ENCODE measurements around the gene TSC22D4. TPM values are rescaled to one million over a fixed set of nuclear protein-coding genes. Genes with fewer than 3 reads are reported as not detected.

Gene TSC22D4
- total RNA-seq, 1 experiment from 2014 or later: 46.5 TPM

GRCh38 chr7:100481466-100481865 is 2.5 kb upstream of the TSC22D4 start:
- in situ Hi-C loops (cut with HindIII; ENCODE audit: low pct_unique_long_range_greater_than_20kb, low sequenced_read_pairs): no loop called here
- DNase-seq (ENCODE audit: low read depth): no peak

- no peak for DNase-seq (ENCODE audit: low read depth)
- in situ Hi-C loops (cut with HindIII; ENCODE audit: low pct_unique_long_range_greater_than_20kb, low sequenced_read_pairs): no loop called here
Measured at GRCh38 chr7:100477871-100478267, 1.1 kb downstream of the TSC22D4 start.

- DNase-seq (ENCODE audit: low read depth): no peak
- in situ Hi-C loops (cut with HindIII; ENCODE audit: low pct_unique_long_range_greater_than_20kb, low sequenced_read_pairs): no loop called here
Measured at GRCh38 chr7:100476903-100477870, 1.8 kb downstream of the TSC22D4 start.

- in situ Hi-C loops (cut with HindIII; ENCODE audit: low pct_unique_long_range_greater_than_20kb, low sequenced_read_pairs): no loop called here
- no peak for DNase-seq (ENCODE audit: low read depth)
Measured at GRCh38 chr7:100476101-100476780, 2.8 kb downstream of the TSC22D4 start.

GRCh38 chr7:100475549-100475948 is 3.5 kb downstream of the TSC22D4 start:
- in situ Hi-C loops (cut with HindIII; ENCODE audit: low pct_unique_long_range_greater_than_20kb, low sequenced_read_pairs): no loop called here
- no peak for DNase-seq (ENCODE audit: low read depth)

GRCh38 chr7:100472854-100473499 is 6.0 kb downstream of the TSC22D4 start:
- no peak for DNase-seq (ENCODE audit: low read depth)
- in situ Hi-C loops (cut with HindIII; ENCODE audit: low pct_unique_long_range_greater_than_20kb, low sequenced_read_pairs): no loop called here

GRCh38 chr7:100472121-100472851 is 6.7 kb downstream of the TSC22D4 start:
- in situ Hi-C loops (cut with HindIII; ENCODE audit: low pct_unique_long_range_greater_than_20kb, low sequenced_read_pairs): no loop called here
- no peak for DNase-seq (ENCODE audit: low read depth)

- DNase-seq (ENCODE audit: low read depth): no peak
- in situ Hi-C loops (cut with HindIII; ENCODE audit: low pct_unique_long_range_greater_than_20kb, low sequenced_read_pairs): no loop called here
Measured at GRCh38 chr7:100471021-100471420, 8.0 kb downstream of the TSC22D4 start.

GRCh38 chr7:100469227-100470044 is 9.6 kb downstream of the TSC22D4 start:
- in situ Hi-C loops (cut with HindIII; ENCODE audit: low pct_unique_long_range_greater_than_20kb, low sequenced_read_pairs): no loop called here
- peak; percentile 36 for DNase-seq (ENCODE audit: low read depth)

- in situ Hi-C loops (cut with HindIII; ENCODE audit: low pct_unique_long_range_greater_than_20kb, low sequenced_read_pairs): no loop called here
Measured at GRCh38 chr7:100467638-100468373, 11.2 kb downstream of the TSC22D4 start.

GRCh38 chr7:100466653-100467605 is 12.1 kb downstream of the TSC22D4 start:
- no peak for DNase-seq (ENCODE audit: low read depth)
- in situ Hi-C loops (cut with HindIII; ENCODE audit: low pct_unique_long_range_greater_than_20kb, low sequenced_read_pairs): no loop called here

More at GRCh38 chr7:100467638-100468373, 11.2 kb downstream of the TSC22D4 start:
- no peak for DNase-seq (ENCODE audit: low read depth)

GRCh38 chr7:100465702-100466311 is 13.2 kb downstream of the TSC22D4 start:
- DNase-seq (ENCODE audit: low read depth): no peak
- in situ Hi-C loops (cut with HindIII; ENCODE audit: low pct_unique_long_range_greater_than_20kb, low sequenced_read_pairs): no loop called here

GRCh38 chr7:100465299-100465698 is 13.7 kb downstream of the TSC22D4 start:
- no peak for DNase-seq (ENCODE audit: low read depth)

GRCh38 chr7:100464791-100465190 is 14.2 kb downstream of the TSC22D4 start:
- in situ Hi-C loops (cut with HindIII; ENCODE audit: low pct_unique_long_range_greater_than_20kb, low sequenced_read_pairs): no loop called here
- no peak for DNase-seq (ENCODE audit: low read depth)

More at GRCh38 chr7:100465299-100465698, 13.7 kb downstream of the TSC22D4 start:
- in situ Hi-C loops (cut with HindIII; ENCODE audit: low pct_unique_long_range_greater_than_20kb, low sequenced_read_pairs): no loop called here

GRCh38 chr7:100464210-100464660 is 14.8 kb downstream of the TSC22D4 start, which contains the start of gene SPACDR:
Gene SPACDR (minus strand): TSS chr7:100464260. CDS start chr7:100464025, 235 bp downstream.
- no peak for DNase-seq (ENCODE audit: low read depth)
- in situ Hi-C loops (cut with HindIII; ENCODE audit: low pct_unique_long_range_greater_than_20kb, low sequenced_read_pairs): no loop called here

All from Caki2 (cell line).